Cardiac muscle cell (in vitro differentiated cells and primary cell): ENCODE measurements around the gene TMEM203. TPM values are rescaled to one million over a fixed set of nuclear protein-coding genes. Genes with fewer than 3 reads are reported as not detected.

Source experiments
- DNase-seq, 2 donors: peaks; one replicate each; pipeline versions ENCODE4 v3.0.0 to v3.0.0-alpha.2; 2010 to 2017; ENCODE audit warnings: low read depth in 1 of 2, low spot score in 1 of 2
- H3K27ac ChIP-seq: fragments of 200-600 bp; sonication (generic); 2 replicates; pipeline ENCODE4 v1.5.1; 2016
- H3K27me3 ChIP-seq: fragments of 200-600 bp; sonication (generic); 2 replicates; pipeline ENCODE4 v1.6.0; 2016; ENCODE audit warnings: control low read depth
- H3K36me3 ChIP-seq: fragments of 200-600 bp; sonication (generic); 2 replicates; pipeline ENCODE4 v1.5.1; 2016; ENCODE audit warnings: control low read depth
- H3K4me1 ChIP-seq: fragments of 200-600 bp; sonication (generic); 2 replicates; pipeline ENCODE4 v1.8.1; 2017; ENCODE audit warnings: low read depth, mild to moderate bottlenecking, mixed run types
- H3K4me3 ChIP-seq: fragments of 200-600 bp; sonication (generic); 2 replicates; pipeline ENCODE4 v1.5.1; 2016; ENCODE audit warnings: mild to moderate bottlenecking
- H3K9me3 ChIP-seq: fragments of 200-600 bp; sonication (generic); 2 replicates; pipeline ENCODE4 v1.5.1; 2017; ENCODE audit warnings: low read depth, mild to moderate bottlenecking, control low read depth
- CTCF ChIP-seq: IDR thresholded peaks from 2 replicates; pipeline ENCODE4 v1.5.1; 2012; ENCODE audit warnings: low read depth, mild to moderate bottlenecking, low read length
- polyA plus RNA-seq: library from polyadenylated mRNA; unstranded; fragments of >200 nt; fragmentation: Nextera tagmentation; extraction: Ambion mirVana; gene quantifications from 2 replicates; pipeline ENCODE4 v1.2.1, GENCODE V29; 2016
- total RNA-seq: library from RNA; depleted of rRNA; stranded (reverse); fragments of >200 nt; gene quantifications from 2 replicates; pipeline ENCODE4 v1.2.3, GENCODE V29; 2016

The TMEM203 gene
- total and polyA plus RNA-seq, 2 experiments from 2014 or later = 44.7 to 86.6 TPM

GRCh38 chr9:137178201-137178938 lies 27.1 kb downstream of the TMEM203 start:
- H3K4me1 ChIP-seq = no peaks in the 10 kb centered on the region
- no peak for TF ChIP-seq CTCF
- no peak overlapping the region for H3K4me3 ChIP-seq
- peaks cover 15% of the 10 kb centered on the region for H3K36me3 ChIP-seq
- H3K9me3 ChIP-seq = no peaks in the 10 kb centered on the region
- H3K27ac ChIP-seq = no peak overlapping the region
- DNase-seq = no peak
- H3K27me3 ChIP-seq = peaks cover 28% of the 10 kb centered on the region

GRCh38 chr9:137176302-137177182 lies 28.9 kb downstream of the TMEM203 start:
- no peaks in the 10 kb centered on the region for H3K4me1 ChIP-seq
- peaks cover 46% of the 10 kb centered on the region for H3K27me3 ChIP-seq
- H3K27ac ChIP-seq = no peak overlapping the region
- H3K9me3 ChIP-seq = no peaks in the 10 kb centered on the region
- H3K36me3 ChIP-seq = peaks cover 5% of the 10 kb centered on the region
- peak; percentile 47 to 54 for DNase-seq
- TF ChIP-seq CTCF = peak; percentile 67
- H3K4me3 ChIP-seq = no peak overlapping the region

- H3K9me3 ChIP-seq = no peaks in the 10 kb centered on the region
- H3K27me3 ChIP-seq = peaks cover 57% of the 10 kb centered on the region
- H3K27ac ChIP-seq = no peak overlapping the region
- no peak overlapping the region for H3K4me3 ChIP-seq
- DNase-seq = no peak
- no peaks in the 10 kb centered on the region for H3K4me1 ChIP-seq
- H3K36me3 ChIP-seq = peaks cover 5% of the 10 kb centered on the region
- peak; percentile 4 for TF ChIP-seq CTCF
These were observed 30.0 kb downstream of the TMEM203 start for GRCh38 chr9:137175345-137175961.

GRCh38 chr9:137174722-137175293 lies 30.6 kb downstream of the TMEM203 start:
- no peaks in the 10 kb centered on the region for H3K9me3 ChIP-seq
- no peak overlapping the region for H3K4me3 ChIP-seq
- no peaks in the 10 kb centered on the region for H3K4me1 ChIP-seq
- TF ChIP-seq CTCF = no peak
- peaks cover 63% of the 10 kb centered on the region for H3K27me3 ChIP-seq
- H3K36me3 ChIP-seq = peaks cover 2% of the 10 kb centered on the region
- no peak for DNase-seq
- no peak overlapping the region for H3K27ac ChIP-seq

GRCh38 chr9:137173796-137174664 lies 31.4 kb downstream of the TMEM203 start:
- H3K9me3 ChIP-seq = no peaks in the 10 kb centered on the region
- TF ChIP-seq CTCF = no peak
- peaks cover 71% of the 10 kb centered on the region for H3K27me3 ChIP-seq
- no peaks in the 10 kb centered on the region for H3K36me3 ChIP-seq
- no peak for DNase-seq
- H3K27ac ChIP-seq = no peak overlapping the region
- H3K4me3 ChIP-seq = no peak overlapping the region
- H3K4me1 ChIP-seq = no peaks in the 10 kb centered on the region
